ENCODE results near the gene NEB.

- TF ChIP-seq CTCF (IDR thresholded peaks at IDR 0.05) = no peak
- TF ChIP-seq POLR2A (IDR thresholded peaks at IDR 0.05) = no peak
These were observed 95.9 kb downstream of the NEB start for GRCh38 chr2:151638191-151638933.
